Superior temporal gyrus (tissue), 1 donor: Measurements from ENCODE around the gene COL15A1.
"Not testable (repeated sequence)": the region's sequence is repeated elsewhere in the genome, so short reads cannot be mapped to it uniquely, and the experiment has no call there.

Experiments
- DNase-seq: peaks from one replicate; pipeline ENCODE4 v3.0.0-alpha.2; 2016; ENCODE audit errors: extremely low spot score

COL15A1 gene

GRCh38 chr9:98943682-98944056 lies at the start of gene COL15A1:
TSS of gene COL15A1 (plus strand) at chr9:98943907. CDS start at chr9:98944062, 155 bp downstream.
- no peak for DNase-seq

GRCh38 chr9:98894171-98894570 lies 49.5 kb upstream of the COL15A1 start:
- DNase-seq: no peak

- no peak for DNase-seq
These were observed 48.9 kb upstream of the COL15A1 start for GRCh38 chr9:98894761-98895160.

GRCh38 chr9:98896632-98897031 lies 47.1 kb upstream of the COL15A1 start:
- DNase-seq: no peak

GRCh38 chr9:98897745-98898144 lies 46.0 kb upstream of the COL15A1 start:
- no peak for DNase-seq

- no peak for DNase-seq
These were observed 44.2 kb upstream of the COL15A1 start for GRCh38 chr9:98899408-98900056.

GRCh38 chr9:98900244-98900643 lies 43.5 kb upstream of the COL15A1 start:
- DNase-seq: no peak

GRCh38 chr9:98900725-98901124 lies 43.0 kb upstream of the COL15A1 start:
- no peak for DNase-seq

- not testable (repeated sequence) for DNase-seq
These were observed 41.9 kb upstream of the COL15A1 start for GRCh38 chr9:98901843-98902242.

- no peak for DNase-seq
These were observed 41.2 kb upstream of the COL15A1 start for GRCh38 chr9:98902516-98902915.

- no peak for DNase-seq
These were observed 40.8 kb upstream of the COL15A1 start for GRCh38 chr9:98902925-98903324.

GRCh38 chr9:98903961-98904411 lies 39.7 kb upstream of the COL15A1 start:
- no peak for DNase-seq

GRCh38 chr9:98905015-98905414 lies 38.7 kb upstream of the COL15A1 start:
- DNase-seq: no peak

- no peak for DNase-seq
These were observed 37.2 kb upstream of the COL15A1 start for GRCh38 chr9:98906273-98907040.

- DNase-seq: no peak
These were observed 36.7 kb upstream of the COL15A1 start for GRCh38 chr9:98907055-98907454.

- no peak for DNase-seq
These were observed 34.6 kb upstream of the COL15A1 start for GRCh38 chr9:98908897-98909634.

- DNase-seq: no peak
These were observed 33.8 kb upstream of the COL15A1 start for GRCh38 chr9:98909935-98910334.

GRCh38 chr9:98911042-98911441 lies 32.7 kb upstream of the COL15A1 start:
- DNase-seq: no peak

GRCh38 chr9:98911738-98912137 lies 32.0 kb upstream of the COL15A1 start:
- not testable (repeated sequence) for DNase-seq

GRCh38 chr9:98912450-98912849 lies 31.3 kb upstream of the COL15A1 start:
- DNase-seq: no peak

- DNase-seq: no peak
These were observed 30.7 kb upstream of the COL15A1 start for GRCh38 chr9:98913044-98913443.

GRCh38 chr9:98913705-98914104 lies 30.0 kb upstream of the COL15A1 start:
- DNase-seq: no peak

- DNase-seq: no peak
These were observed 28.1 kb upstream of the COL15A1 start for GRCh38 chr9:98915599-98915998.
